Activated CD8-positive, alpha-beta T cell treated with anti-CD3 and anti-CD28 coated beads, Interleukin-2, amount 10 ng/mL, durations not matched to agents 7 days and 5 days (primary cell): ENCODE measurements around the gene MBD5. TPM values are rescaled to one million over a fixed set of nuclear protein-coding genes. Genes with fewer than 3 reads are reported as not detected.
A peak's percentile ranks its signal among the peaks of the same experiment; 100 is the strongest.

Experiments
- ATAC-seq: fragments of 150-1000 bp; cut with Tn5 transposase; one replicate; pipeline ENCODE4 v1.10.0; 2021; ENCODE audit warnings: moderate library complexity
- CTCF ChIA-PET: fragments of 350-600 bp; sonication (Branson Sonifier 250); formaldehyde crosslinking; loops from one replicate; lab custom pipeline; 2021; ENCODE audit warnings: antibody characterized with exemption; lab: Charles Lee
- POLR2A ChIA-PET: fragments of 350-600 bp; sonication (Branson Sonifier 250); formaldehyde crosslinking; loops from one replicate; lab custom pipeline; 2021; ENCODE audit warnings: antibody characterized with exemption; lab: Charles Lee
- DNase-seq: peaks from one replicate; pipeline ENCODE4 v3.0.0-alpha.2; 2020
- H3K27ac Mint-ChIP-seq: one replicate; pipeline ENCODE4 v1.8.0; 2021; ENCODE audit warnings: mild to moderate bottlenecking, mixed read lengths
- H3K27me3 Mint-ChIP-seq: one replicate; pipeline ENCODE4 v1.8.0; 2021; ENCODE audit warnings: low read depth, mixed read lengths
- H3K36me3 Mint-ChIP-seq: one replicate; pipeline ENCODE4 v1.8.0; 2021; ENCODE audit warnings: low read depth, mixed read lengths
- H3K4me1 Mint-ChIP-seq: one replicate; pipeline ENCODE4 v1.8.0; 2021; ENCODE audit warnings: low read depth, mixed read lengths
- H3K4me3 Mint-ChIP-seq: one replicate; pipeline ENCODE4 v1.8.0; 2021; ENCODE audit warnings: mild to moderate bottlenecking, mixed read lengths
- H3K9me3 Mint-ChIP-seq: one replicate; pipeline ENCODE4 v1.8.0; 2022; ENCODE audit warnings: mixed read lengths; ENCODE audit not compliant: insufficient read depth
- total RNA-seq, 2 experiments: library from RNA; stranded (reverse); gene quantifications; one replicate each; pipeline ENCODE4 v1.2.3, GENCODE V29; 2021

The MBD5 gene
- total RNA-seq, 2 experiments from 2014 or later = 27.0 to 31.3 TPM

DNA sequence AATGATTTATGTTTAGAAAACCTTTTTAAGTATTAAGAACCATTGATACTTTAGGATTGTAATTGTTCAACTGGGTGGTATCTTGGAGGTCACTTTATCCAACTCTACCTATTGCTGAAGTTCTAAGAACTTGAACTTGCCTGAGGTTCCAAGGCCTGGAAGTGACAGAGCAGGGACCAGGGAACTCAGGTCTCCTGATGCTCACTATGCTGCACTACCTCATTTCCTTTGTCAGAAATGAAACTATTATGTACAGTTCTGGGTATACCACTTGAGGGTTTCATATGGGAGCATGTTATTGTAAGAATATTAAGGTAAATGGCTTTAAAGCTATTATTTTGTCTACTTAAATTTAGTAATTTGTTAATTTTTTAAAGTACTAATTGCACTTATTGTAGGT, 3.0 kb downstream of the MBD5 start:
- H3K36me3 Mint-ChIP-seq = peaks cover 3% of the 10 kb centered on the region
- CTCF ChIA-PET = interaction anchor here (2.1 kb wide), 1 partner anchor 486 kb away, joined by 9 read pairs; no protein-coding TSS in a partner anchor

DNA sequence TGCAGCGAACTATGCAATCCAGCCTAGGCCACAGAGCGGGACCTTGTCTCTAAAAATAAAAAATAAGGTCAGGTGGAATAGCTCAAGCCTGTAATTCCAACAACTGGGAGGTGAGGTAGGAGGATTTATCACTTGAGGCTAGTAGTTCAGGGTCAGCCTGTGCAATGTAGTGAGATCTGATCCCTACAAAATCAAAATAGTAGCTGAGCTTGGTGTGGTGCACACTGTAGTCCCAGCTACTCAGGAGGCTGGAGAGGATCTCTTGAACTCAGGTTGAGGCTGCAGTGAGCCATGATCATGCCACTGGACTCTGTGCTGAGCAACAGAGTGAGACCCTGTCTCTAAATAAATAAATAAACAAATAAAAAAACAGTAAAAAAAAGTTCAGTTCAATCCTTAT, 5.7 kb downstream of the MBD5 start:
- H3K27ac Mint-ChIP-seq = no peak overlapping the region
- H3K27me3 Mint-ChIP-seq = no peaks in the 10 kb centered on the region
- no peak overlapping the region for H3K4me3 Mint-ChIP-seq
- DNase-seq (no peak), ATAC-seq (no peak)
- ChIA-PET POLR2A (no interaction called here), CTCF (no interaction called here)
- no peaks in the 10 kb centered on the region for H3K9me3 Mint-ChIP-seq
- H3K36me3 Mint-ChIP-seq = peaks cover 3% of the 10 kb centered on the region
- peaks cover 27% of the 10 kb centered on the region for H3K4me1 Mint-ChIP-seq

More for the DNA sequence above, 3.0 kb downstream of the MBD5 start:
- ATAC-seq = no peak
- Mint-ChIP-seq H3K4me3 (peak overlapping the region; percentile 99), H3K9me3 (no peaks in the 10 kb centered on the region), H3K27ac (peak overlapping the region; percentile 91), H3K4me1 (peaks cover 36% of the 10 kb centered on the region), H3K27me3 (no peaks in the 10 kb centered on the region)
- POLR2A ChIA-PET = no interaction called here
- DNase-seq = peak; percentile 28

DNA sequence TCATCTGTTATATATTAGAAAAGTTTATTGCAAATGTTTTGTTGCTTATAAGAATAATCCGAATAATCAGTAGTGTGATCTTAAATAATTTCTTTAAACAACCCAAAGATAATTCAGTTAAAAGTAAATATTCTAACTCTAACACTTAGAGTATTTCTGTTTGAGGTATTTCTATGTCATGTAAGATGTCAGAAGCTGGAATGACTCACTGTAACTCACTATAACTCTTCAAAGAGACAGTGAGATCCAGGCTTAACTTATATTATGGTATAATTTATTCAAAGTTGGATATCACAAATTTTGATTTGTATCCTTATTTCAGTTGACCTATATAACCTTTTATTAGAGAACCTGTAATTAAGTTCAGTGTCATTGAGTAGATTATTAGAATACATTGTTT, 6.9 kb downstream of the MBD5 start:
- no peak for DNase-seq
- POLR2A ChIA-PET = no interaction called here
- CTCF ChIA-PET = no interaction called here
- ATAC-seq = no peak
- H3K27ac Mint-ChIP-seq = no peak overlapping the region
- H3K27me3 Mint-ChIP-seq = no peaks in the 10 kb centered on the region
- peaks cover 23% of the 10 kb centered on the region for H3K4me1 Mint-ChIP-seq
- no peaks in the 10 kb centered on the region for H3K9me3 Mint-ChIP-seq
- H3K36me3 Mint-ChIP-seq = peaks cover 3% of the 10 kb centered on the region
- no peak overlapping the region for H3K4me3 Mint-ChIP-seq

DNA sequence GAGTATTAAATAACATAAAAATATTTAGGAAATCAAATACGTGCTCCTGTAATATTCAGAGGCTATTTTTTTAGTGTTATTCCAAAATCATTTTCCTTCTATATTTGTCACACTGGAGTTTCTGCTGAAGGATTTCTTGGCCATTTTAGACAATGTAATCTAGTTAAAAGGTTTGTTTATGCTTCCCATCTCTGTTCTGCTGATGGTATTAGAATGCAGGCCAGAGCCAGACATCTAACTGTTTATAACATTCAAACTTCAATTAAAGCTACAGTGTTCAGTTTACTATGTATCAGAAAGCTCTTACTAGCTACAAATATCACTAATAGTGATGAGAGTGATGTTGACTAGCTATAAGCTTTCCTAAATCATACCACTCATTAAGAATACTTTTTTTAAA, 7.9 kb downstream of the MBD5 start:
- DNase-seq (no peak), ATAC-seq (no peak)
- H3K36me3 Mint-ChIP-seq = peaks cover 3% of the 10 kb centered on the region
- peaks cover 16% of the 10 kb centered on the region for H3K4me1 Mint-ChIP-seq
- no peaks in the 10 kb centered on the region for H3K27me3 Mint-ChIP-seq
- POLR2A ChIA-PET = no interaction called here
- no peak overlapping the region for H3K4me3 Mint-ChIP-seq
- CTCF ChIA-PET = interaction anchor here (0.8 to 1.2 kb wide), 2 partner anchors 38 to 480 kb away, joined by 3 to 5 read pairs; no protein-coding TSS in a partner anchor
- H3K9me3 Mint-ChIP-seq = no peaks in the 10 kb centered on the region
- no peak overlapping the region for H3K27ac Mint-ChIP-seq

DNA sequence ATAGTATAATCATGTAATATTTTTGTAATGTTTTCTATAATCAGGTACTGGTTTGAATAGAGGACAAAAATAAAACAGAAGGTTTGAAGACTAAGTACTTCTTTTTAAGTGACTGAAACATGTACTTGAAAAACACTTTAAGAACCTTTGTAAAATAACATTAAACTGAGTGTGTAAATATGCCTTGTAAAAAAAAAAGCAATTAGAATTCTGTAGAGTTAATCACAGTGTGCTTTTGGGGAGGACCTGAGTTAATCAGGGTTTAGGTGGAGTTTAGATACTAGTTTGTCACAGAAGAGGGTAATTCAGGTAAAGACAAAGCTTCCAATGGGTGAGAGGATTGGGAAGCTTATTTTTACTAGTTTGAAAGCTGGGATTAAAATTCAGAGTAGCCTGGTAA, 10.3 kb downstream of the MBD5 start:
- Mint-ChIP-seq H3K27me3 (no peaks in the 10 kb centered on the region), H3K27ac (no peak overlapping the region), H3K4me3 (no peak overlapping the region), H3K36me3 (peaks cover 1% of the 10 kb centered on the region), H3K9me3 (no peaks in the 10 kb centered on the region), H3K4me1 (peaks cover under 1% of the 10 kb centered on the region)
- ATAC-seq (no peak), DNase-seq (no peak)
- CTCF ChIA-PET = no interaction called here
- POLR2A ChIA-PET = no interaction called here

DNA sequence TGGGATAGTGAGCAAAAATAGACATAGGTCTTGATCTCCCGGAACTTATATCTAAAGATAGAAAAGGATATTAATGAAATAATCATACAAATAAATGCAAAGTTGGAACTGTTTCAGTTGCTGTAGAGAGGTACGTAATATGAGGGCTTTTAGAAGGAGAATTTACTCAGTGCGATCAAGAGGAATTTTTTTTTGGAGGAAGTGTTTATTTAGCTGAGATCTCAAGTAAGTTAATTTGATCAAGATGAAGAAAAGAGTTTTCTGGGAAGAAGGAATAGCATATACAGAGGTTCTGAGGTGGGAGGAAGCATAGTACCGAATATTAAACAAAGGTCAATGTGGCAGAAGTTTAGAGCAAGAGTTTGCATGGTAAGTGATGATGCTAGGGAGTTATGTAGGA, 11.3 kb downstream of the MBD5 start:
- H3K27me3 Mint-ChIP-seq = no peaks in the 10 kb centered on the region
- no peak for DNase-seq
- peaks cover 1% of the 10 kb centered on the region for H3K36me3 Mint-ChIP-seq
- ChIA-PET CTCF (no interaction called here), POLR2A (interaction anchor here (3.3 kb wide), 1 partner anchor 11 kb away, joined by 10 read pairs; the partner anchor contains the start of genes MBD5 and ORC4)
- H3K9me3 Mint-ChIP-seq = no peaks in the 10 kb centered on the region
- no peak overlapping the region for H3K4me3 Mint-ChIP-seq
- no peak overlapping the region for H3K27ac Mint-ChIP-seq
- ATAC-seq = no peak
- no peaks in the 10 kb centered on the region for H3K4me1 Mint-ChIP-seq

DNA sequence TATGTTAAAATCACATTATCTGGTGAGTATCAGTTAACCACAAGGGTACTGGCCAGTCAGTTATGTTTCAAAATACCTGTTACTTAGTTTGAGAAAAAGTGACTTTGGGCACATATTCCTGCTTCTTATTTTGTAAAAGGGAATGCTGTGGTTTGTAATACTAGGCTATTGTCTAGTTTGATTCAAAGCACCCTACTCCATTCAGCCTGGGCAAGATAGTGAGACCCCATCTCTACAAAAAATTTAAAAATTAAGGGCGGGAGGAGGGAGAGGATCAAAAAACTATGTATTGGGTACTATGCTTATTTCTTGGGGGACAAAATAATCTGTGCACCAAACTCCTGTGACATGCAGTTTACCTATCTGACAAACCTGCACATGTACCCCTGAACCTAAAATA, 18.9 kb downstream of the MBD5 start:
- Mint-ChIP-seq H3K4me3 (no peak overlapping the region), H3K36me3 (peaks cover 5% of the 10 kb centered on the region), H3K9me3 (no peaks in the 10 kb centered on the region), H3K4me1 (no peaks in the 10 kb centered on the region), H3K27ac (no peak overlapping the region), H3K27me3 (no peaks in the 10 kb centered on the region)
- no peak for DNase-seq
- ChIA-PET POLR2A (no interaction called here), CTCF (no interaction called here)
- ATAC-seq = no peak

DNA sequence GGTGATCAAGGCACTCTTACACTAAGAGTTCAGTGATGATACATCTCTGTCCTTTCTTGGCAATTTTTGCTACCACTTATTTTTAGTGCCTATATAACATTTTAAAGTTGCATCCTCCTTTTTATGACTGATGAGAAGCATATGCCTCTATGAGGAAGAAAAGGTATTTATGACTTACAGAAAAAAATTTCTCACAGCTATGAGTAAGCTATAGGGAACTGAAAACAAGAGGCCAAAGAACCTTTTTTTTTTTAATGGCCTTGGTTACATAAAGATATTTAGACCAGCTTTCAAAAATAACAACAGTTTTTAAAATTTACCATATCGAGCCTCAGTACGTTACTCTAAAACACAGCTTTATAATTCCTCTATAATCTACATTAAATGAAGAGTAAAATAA, 21.3 kb downstream of the MBD5 start:
- ChIA-PET CTCF (interaction anchor here (0.6 kb wide), 1 partner anchor 1203 kb away, joined by 4 read pairs; no protein-coding TSS in a partner anchor), POLR2A (no interaction called here)
- DNase-seq = no peak
- Mint-ChIP-seq H3K27ac (no peak overlapping the region), H3K36me3 (peaks cover 4% of the 10 kb centered on the region), H3K4me3 (no peak overlapping the region), H3K27me3 (no peaks in the 10 kb centered on the region), H3K4me1 (peaks cover 10% of the 10 kb centered on the region), H3K9me3 (no peaks in the 10 kb centered on the region)
- ATAC-seq = no peak

DNA sequence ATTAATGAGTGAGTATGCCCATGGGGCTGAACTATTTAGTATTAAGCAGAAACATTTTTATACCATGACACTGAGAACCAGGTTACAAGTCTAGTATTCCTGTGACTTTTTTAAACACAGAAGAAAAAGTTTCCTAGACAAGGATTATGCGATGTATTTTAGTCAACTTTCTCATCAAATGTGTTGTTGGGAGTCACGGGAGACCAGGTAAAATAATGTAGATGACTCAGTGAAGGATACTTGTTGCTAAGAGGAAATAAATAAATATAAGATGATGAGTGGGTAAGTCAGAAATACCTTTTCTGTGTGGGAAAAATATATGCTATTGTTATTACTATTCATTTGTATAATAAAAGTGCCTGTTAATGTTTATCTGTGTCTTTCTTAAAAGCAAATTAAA, 23.4 kb downstream of the MBD5 start:
- no peak for ATAC-seq
- DNase-seq = no peak
- CTCF ChIA-PET = no interaction called here
- Mint-ChIP-seq H3K9me3 (no peaks in the 10 kb centered on the region), H3K27me3 (no peaks in the 10 kb centered on the region), H3K36me3 (peaks cover 8% of the 10 kb centered on the region), H3K4me1 (peaks cover 29% of the 10 kb centered on the region), H3K27ac (no peak overlapping the region), H3K4me3 (no peak overlapping the region)
- POLR2A ChIA-PET = no interaction called here

DNA sequence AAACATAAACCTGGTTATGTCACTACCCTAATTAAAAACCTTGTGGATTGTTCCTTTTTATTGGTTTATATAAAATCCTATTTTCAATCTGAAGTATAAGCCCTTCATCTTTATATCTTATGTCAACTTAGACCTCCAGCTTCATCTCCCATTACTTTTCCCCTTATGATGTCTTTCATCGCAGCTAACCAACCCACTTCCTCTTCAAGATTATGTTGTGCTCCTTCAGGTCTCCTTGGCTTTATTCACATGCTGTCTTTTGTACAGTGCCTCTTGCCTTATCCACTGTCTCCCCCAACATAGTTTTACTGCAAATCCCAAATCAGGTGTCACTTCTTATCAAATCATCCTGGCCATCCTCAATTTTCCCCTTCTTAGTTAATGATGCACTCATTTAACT, 25.9 kb downstream of the MBD5 start:
- H3K27ac Mint-ChIP-seq = no peak overlapping the region
- no peak for ATAC-seq
- H3K4me1 Mint-ChIP-seq = peaks cover 35% of the 10 kb centered on the region
- H3K27me3 Mint-ChIP-seq = no peaks in the 10 kb centered on the region
- POLR2A ChIA-PET = no interaction called here
- no peak for DNase-seq
- peaks cover 3% of the 10 kb centered on the region for H3K36me3 Mint-ChIP-seq
- no peaks in the 10 kb centered on the region for H3K9me3 Mint-ChIP-seq
- H3K4me3 Mint-ChIP-seq = no peak overlapping the region
- CTCF ChIA-PET = no interaction called here

DNA sequence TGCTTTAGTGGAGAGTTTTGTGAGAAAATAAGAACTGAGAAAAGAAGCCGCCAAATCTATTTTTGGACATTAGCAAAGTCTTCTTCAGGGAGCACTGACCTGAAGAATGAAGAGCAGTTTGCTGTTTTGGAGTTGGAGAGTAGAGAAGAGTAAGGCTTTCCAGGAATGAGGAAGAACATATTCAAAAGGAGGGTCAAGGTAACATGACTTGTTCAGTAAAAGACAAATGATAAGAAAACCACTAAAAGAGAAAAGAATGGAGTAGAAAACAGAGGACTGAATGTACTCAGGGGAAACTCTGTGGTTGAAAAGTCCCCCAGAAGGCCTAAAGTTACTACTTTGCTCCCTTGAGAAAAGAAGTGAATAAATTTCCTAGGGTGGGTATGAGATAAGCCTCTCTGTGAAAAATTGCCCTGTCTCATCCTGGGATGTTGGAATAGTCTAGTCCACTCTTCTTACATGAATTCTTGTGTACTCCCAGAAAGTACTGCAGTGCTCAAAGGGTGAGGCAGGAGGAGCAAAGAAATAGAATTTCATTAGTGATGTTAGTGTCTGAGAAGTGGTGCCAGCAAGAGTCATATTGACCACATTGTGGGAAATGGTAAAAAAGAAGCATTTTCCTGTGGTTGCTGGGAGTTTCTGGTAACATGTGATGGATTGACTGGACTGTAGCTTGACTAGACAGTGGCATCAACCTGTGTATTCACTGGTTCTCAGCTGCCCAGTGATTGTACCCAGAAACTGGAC, 27.8 kb downstream of the MBD5 start:
- Mint-ChIP-seq H3K27ac (no peak overlapping the region), H3K4me3 (no peak overlapping the region), H3K36me3 (peaks cover 8% of the 10 kb centered on the region), H3K9me3 (no peaks in the 10 kb centered on the region), H3K4me1 (peaks cover 35% of the 10 kb centered on the region), H3K27me3 (no peaks in the 10 kb centered on the region)
- POLR2A ChIA-PET = no interaction called here
- CTCF ChIA-PET = no interaction called here
- ATAC-seq = no peak
- no peak for DNase-seq

DNA sequence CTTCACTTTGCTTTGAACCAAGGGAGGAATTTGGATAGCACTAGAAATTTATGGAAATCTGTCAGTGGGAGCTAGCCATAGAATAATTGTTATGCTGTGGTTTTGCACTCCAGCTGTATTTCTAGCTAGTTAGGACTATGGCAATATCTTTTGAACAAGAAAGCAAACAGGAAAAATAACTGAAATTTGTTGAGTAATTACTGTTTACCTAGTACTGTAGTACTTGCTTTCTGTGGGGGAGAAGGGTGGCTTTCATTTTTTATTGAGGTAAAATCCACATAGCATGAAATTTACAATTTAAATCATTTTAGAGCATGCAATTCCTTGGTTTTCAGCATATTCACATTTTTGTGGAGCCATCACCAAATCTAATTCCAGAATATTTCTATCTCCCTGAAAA, 28.4 kb downstream of the MBD5 start:
- ChIA-PET POLR2A (no interaction called here), CTCF (no interaction called here)
- Mint-ChIP-seq H3K27ac (no peak overlapping the region), H3K4me1 (peaks cover 35% of the 10 kb centered on the region), H3K4me3 (no peak overlapping the region), H3K27me3 (no peaks in the 10 kb centered on the region), H3K9me3 (no peaks in the 10 kb centered on the region), H3K36me3 (peaks cover 8% of the 10 kb centered on the region)
- ATAC-seq (no peak), DNase-seq (no peak)
